Body of pancreas (tissue), 4 donors: ENCODE data around the gene CLN5. TPM values are rescaled to one million over a fixed set of nuclear protein-coding genes. Genes with fewer than 3 reads are reported as not detected.

ENCODE experiments used
- ATAC-seq: fragments of 150-250 bp; one replicate; pipeline ENCODE4 v1.9.1; 2016
- DNase-seq, 4 donors: peaks; one replicate each; pipeline ENCODE4 v3.0.0-alpha.2; 2019
- H3K27ac ChIP-seq, 4 donors: fragments of 200-600 bp; sonication (generic); 1 replicate in 3 of 4; 2 replicates in 1 of 4; pipeline versions ENCODE4 v1.5.1 to v1.6.1; 2016 to 2019; ENCODE audit warnings: mild to moderate bottlenecking in 1 of 4, mixed read lengths in 1 of 4, moderate library complexity in 1 of 4
- H3K27me3 ChIP-seq, 2 donors: fragments of 200-600 bp; sonication (generic); one replicate each; pipeline ENCODE4 v1.6.0; 2016; ENCODE audit warnings: mild to moderate bottlenecking in 1 of 2
- H3K36me3 ChIP-seq, 2 donors: fragments of 200-600 bp; sonication (generic); replicated peaks in 1 of 2; 2 replicates each; pipeline ENCODE4 v1.5.1; 2016; ENCODE audit warnings: low read depth in 2 of 2; ENCODE audit not compliant: insufficient read depth in 1 of 2
- H3K4me1 ChIP-seq: fragments of 200-600 bp; sonication (generic); one replicate; pipeline ENCODE4 v1.6.0; 2016
- H3K4me3 ChIP-seq, 2 donors: fragments of 200-600 bp; sonication (generic); 1 replicate in 1 of 2; 2 replicates in 1 of 2; pipeline ENCODE4 v1.5.1; 2016 to 2019
- H3K9me3 ChIP-seq, 3 donors: fragments of 200-600 bp; sonication (generic); 1 replicate in 2 of 3; 2 replicates in 1 of 3; pipeline ENCODE4 v1.5.1; 2016
- CTCF ChIP-seq, 7 experiments: fragments of 450-650 bp in 4 of 7; fragments of 200-600 bp in 3 of 7; sonication (generic) in 3 of 7; IDR thresholded peaks; one replicate each; pipeline ENCODE4 v1.5.1; 2016 to 2019; ENCODE audit warnings: antibody characterized with exemption in 7 of 7
- POLR2A ChIP-seq, 3 donors: fragments of 450-650 bp; IDR thresholded peaks; one replicate each; pipeline ENCODE4 v1.6.1; 2016; ENCODE audit warnings: antibody characterized with exemption in 3 of 3, mild to moderate bottlenecking in 2 of 3
- WGBS, 2 donors: methylation state at CpG; one replicate each; pipeline ENCODE4 v1.1.5; 2017; 5-methylcytosine and 5-hydroxymethylcytosine counted together
- intact Hi-C: fragments of 100-400 bp; cut with DNase I; formaldehyde crosslinking; loops from one replicate; pipeline ENCODE4 v1.15.1; 2023
- total RNA-seq, 2 donors: library from RNA; depleted of rRNA; stranded (reverse); fragments of >200 nt; gene quantifications; one replicate each; pipeline ENCODE4 v1.1.0, GENCODE V29; 2016

CLN5 gene
- total RNA-seq, 2 donors from 2014 or later: 18.1 to 29.8 TPM

GRCh38 chr13:76983676-76984075, 8.2 kb upstream of the CLN5 start:
- ATAC-seq (no peak), DNase-seq (no peak)
- Histone ChIP-seq H3K9me3 (no peaks in the 10 kb centered on the region), H3K27me3 (peaks cover 0 to 20% of the 10 kb centered on the region in 2 donors), H3K4me3 (no peak overlapping the region), H3K27ac (no peak overlapping the region), H3K36me3 (no peaks in the 10 kb centered on the region), H3K4me1 (peaks cover 5% of the 10 kb centered on the region)
- intact Hi-C loops: no loop called here
- TF ChIP-seq POLR2A (IDR thresholded peaks at IDR 0.05): no peak
- 69 to 77% methylated on average over 5 of the region's 5 CpGs for WGBS, 2 donors

- peak in 3 of 4 donors; percentile 24 to 44 (median 25) for DNase-seq
- H3K4me1 ChIP-seq: peaks cover 24% of the 10 kb centered on the region
- H3K36me3 ChIP-seq: peaks cover 0 to 3% of the 10 kb centered on the region in 2 donors
- WGBS, 2 donors: 45 to 48% methylated on average over 15 of the region's 15 CpGs
- H3K27ac ChIP-seq: peak overlapping the region; percentile 79 to 95 (median 90)
- peak overlapping the region in 1 of 2 donors; percentile 61 for H3K4me3 ChIP-seq
- TF ChIP-seq CTCF (IDR thresholded peaks at IDR 0.05): no peak
- TF ChIP-seq POLR2A (IDR thresholded peaks at IDR 0.05): no peak
- ATAC-seq: peak; percentile 10
- no peaks in the 10 kb centered on the region for H3K27me3 ChIP-seq
- no peaks in the 10 kb centered on the region for H3K9me3 ChIP-seq
- intact Hi-C loops: no loop called here
These were observed 467 bp upstream of the CLN5 start for GRCh38 chr13:76991432-76991795.

- Histone ChIP-seq H3K9me3 (no peaks in the 10 kb centered on the region), H3K4me3 (peak overlapping the region; percentile 61 to 76), H3K36me3 (peaks cover 0 to 3% of the 10 kb centered on the region in 2 donors), H3K4me1 (peaks cover 24% of the 10 kb centered on the region), H3K27ac (peak overlapping the region; percentile 79 to 95 (median 90)), H3K27me3 (no peaks in the 10 kb centered on the region)
- TF ChIP-seq POLR2A (IDR thresholded peaks at IDR 0.05): no peak
- no peak for TF ChIP-seq CTCF (IDR thresholded peaks at IDR 0.05)
- peak; percentile 22 for ATAC-seq
- WGBS, 2 donors: 2 to 3% methylated on average over 11 to 20 of the region's 20 CpGs
- DNase-seq: peak; percentile 33 to 43 (median 38)
- intact Hi-C loops: no loop called here
These were observed 694 bp downstream of the CLN5 start for GRCh38 chr13:76992548-76993001.

DNA sequence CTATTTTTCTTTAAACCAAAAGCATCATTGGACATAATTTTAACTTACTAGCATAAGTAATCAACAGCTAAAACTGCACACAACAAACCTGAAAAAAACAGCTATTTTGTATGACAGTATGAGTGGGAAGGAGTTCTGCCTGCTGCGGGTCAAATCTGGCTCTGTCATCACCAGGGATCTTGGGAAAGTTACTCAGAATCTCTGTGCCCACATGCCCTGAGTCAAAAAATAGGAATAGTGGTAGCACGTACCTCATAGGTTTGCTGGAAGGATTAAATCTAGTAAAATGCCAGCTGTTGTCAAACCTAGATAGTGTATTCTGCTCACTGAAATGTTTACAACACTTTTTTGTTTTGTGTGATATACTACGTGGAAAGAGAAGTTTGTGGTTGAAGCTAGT, 1.1 kb downstream of the CLN5 start:
- intact Hi-C loops: no loop called here
- Histone ChIP-seq H3K9me3 (no peaks in the 10 kb centered on the region), H3K36me3 (peaks cover 0 to 3% of the 10 kb centered on the region in 2 donors), H3K27ac (peak overlapping the region in 3 of 4 donors; percentile 84 to 95 (median 95)), H3K4me3 (peak overlapping the region in 1 of 2 donors; percentile 61), H3K27me3 (no peaks in the 10 kb centered on the region), H3K4me1 (peaks cover 24% of the 10 kb centered on the region)
- ATAC-seq (no peak), DNase-seq (no peak)
- no peak for TF ChIP-seq POLR2A (IDR thresholded peaks at IDR 0.05)
- TF ChIP-seq CTCF (IDR thresholded peaks at IDR 0.05): no peak
- WGBS, 2 donors: 23 to 33% methylated on average over 3 of the region's 3 CpGs

- H3K36me3 ChIP-seq: peaks cover 0 to 3% of the 10 kb centered on the region in 2 donors
- H3K4me1 ChIP-seq: peaks cover 28% of the 10 kb centered on the region
- DNase-seq: no peak
- no peak overlapping the region for H3K4me3 ChIP-seq
- TF ChIP-seq CTCF (IDR thresholded peaks at IDR 0.05) (no peak), POLR2A (IDR thresholded peaks at IDR 0.05) (no peak)
- H3K9me3 ChIP-seq: no peaks in the 10 kb centered on the region
- intact Hi-C loops: no loop called here
- H3K27me3 ChIP-seq: no peaks in the 10 kb centered on the region
- 78 to 80% methylated on average over 5 of the region's 5 CpGs for WGBS, 2 donors
- ATAC-seq: no peak
- no peak overlapping the region for H3K27ac ChIP-seq
These were observed 1.6 kb downstream of the CLN5 start for GRCh38 chr13:76993473-76993872.
